Bronchial epithelial cell (primary cell): ENCODE data around the gene SLC25A19. TPM values are rescaled to one million over a fixed set of nuclear protein-coding genes. Genes with fewer than 3 reads are reported as not detected.

Source experiments
- DNase-seq: peaks from one replicate; pipeline ENCODE4 v3.0.0-alpha.2; 2010; ENCODE audit warnings: low read depth
- FAIRE-seq: peaks from 2 replicates; lab custom pipeline; 2011; peaks lifted over from hg19 to GRCh38; lab: Jason Lieb, UNC
- H3K27me3 ChIP-seq: 2 replicates; pipeline ENCODE4 v1.5.1; 2011; ENCODE audit warnings: low read length; ENCODE audit not compliant: control insufficient read depth, insufficient read depth
- H3K36me3 ChIP-seq: 2 replicates; pipeline ENCODE4 v1.5.1; 2011; ENCODE audit warnings: low read length; ENCODE audit not compliant: control insufficient read depth, insufficient read depth
- H3K4me3 ChIP-seq: 2 replicates; pipeline ENCODE4 v1.5.1; 2011; ENCODE audit warnings: mild to moderate bottlenecking, low read depth, low read length, control low read depth
- CTCF ChIP-seq: IDR thresholded peaks from 2 replicates; pipeline ENCODE4 v1.5.1; 2011; ENCODE audit warnings: mild to moderate bottlenecking, moderate library complexity, low read length, control low read depth, inconsistent platforms; ENCODE audit not compliant: insufficient read depth, severe bottlenecking
- total RNA-seq: library from RNA; depleted of rRNA; stranded (reverse); fragments of >200 nt; gene quantifications from 2 replicates; pipeline ENCODE4 v1.2.1, GENCODE V29; 2014

SLC25A19 gene
- total RNA-seq, 1 donor from 2014 or later, result 12.1 TPM

- Histone ChIP-seq H3K36me3 (peaks cover 8% of the 10 kb centered on the region), H3K4me3 (no peak overlapping the region), H3K27me3 (no peaks in the 10 kb centered on the region)
- DNase-seq (no peak), FAIRE-seq (no peak)
- no peak for TF ChIP-seq CTCF
These were observed 37.1 kb upstream of the SLC25A19 start for GRCh38 chr17:75326226-75326848.

- H3K27me3 ChIP-seq, result no peaks in the 10 kb centered on the region
These were observed 36.6 kb upstream of the SLC25A19 start for GRCh38 chr17:75325827-75326225.

GRCh38 chr17:75325348-75325747 lies 36.1 kb upstream of the SLC25A19 start:
- no peak overlapping the region for H3K4me3 ChIP-seq
- no peaks in the 10 kb centered on the region for H3K27me3 ChIP-seq
- TF ChIP-seq CTCF, result no peak
- H3K36me3 ChIP-seq, result peaks cover 6% of the 10 kb centered on the region
- FAIRE-seq, result no peak
- no peak for DNase-seq

More at GRCh38 chr17:75325827-75326225, 36.6 kb upstream of the SLC25A19 start:
- FAIRE-seq, result no peak
- TF ChIP-seq CTCF, result no peak
- Histone ChIP-seq H3K4me3 (no peak overlapping the region), H3K36me3 (peaks cover 6% of the 10 kb centered on the region)
- no peak for DNase-seq

GRCh38 chr17:75321506-75321905 lies 32.3 kb upstream of the SLC25A19 start:
- peaks cover 16% of the 10 kb centered on the region for H3K36me3 ChIP-seq
- no peak for FAIRE-seq
- no peak overlapping the region for H3K4me3 ChIP-seq
- no peak for DNase-seq
- TF ChIP-seq CTCF, result no peak
- no peaks in the 10 kb centered on the region for H3K27me3 ChIP-seq

GRCh38 chr17:75319904-75320691 lies 30.9 kb upstream of the SLC25A19 start:
- H3K4me3 ChIP-seq, result no peak overlapping the region
- no peak for FAIRE-seq

More at GRCh38 chr17:75319904-75320691, 30.9 kb upstream of the SLC25A19 start:
- Histone ChIP-seq H3K27me3 (no peaks in the 10 kb centered on the region), H3K36me3 (peaks cover 12% of the 10 kb centered on the region)
- TF ChIP-seq CTCF, result no peak
- no peak for DNase-seq
